SK-N-SH (cell line): ENCODE data around the gene TMEM231.

Experiments used
- CTCF ChIP-seq: fragments of 200-600 bp; sonication (generic); IDR thresholded peaks from 2 replicates; pipeline ENCODE4 v1.6.1; 2017; ENCODE audit warnings: antibody characterized with exemption, mild to moderate bottlenecking, moderate library complexity
- EP300 ChIP-seq, 2 experiments: IDR thresholded peaks; 2 replicates each; pipeline versions ENCODE4 v1.4.0 to v1.6.1; 2012; ENCODE audit warnings: borderline replicate concordance in 1 of 2, low read depth in 1 of 2, low read length in 1 of 2
- FOSL2 ChIP-seq: IDR thresholded peaks from 2 replicates; pipeline ENCODE4 v1.4.0; 2012; ENCODE audit warnings: low read depth, mild to moderate bottlenecking, moderate library complexity, borderline replicate concordance
- JUND ChIP-seq: IDR thresholded peaks from 2 replicates; pipeline ENCODE4 v1.4.0; 2012
- MAX ChIP-seq: IDR thresholded peaks from 2 replicates; pipeline ENCODE4 v1.4.0; 2012; ENCODE audit warnings: low read depth
- MXI1 ChIP-seq: IDR thresholded peaks from 2 replicates; pipeline ENCODE4 v1.6.1; 2012; ENCODE audit warnings: mild to moderate bottlenecking, low read depth, low read length, improper control_type of control experiment
- PBX3 ChIP-seq: IDR thresholded peaks from 2 replicates; pipeline ENCODE4; 2012
- POLR2AphosphoS5 ChIP-seq: IDR thresholded peaks from 2 replicates; pipeline ENCODE4 v1.6.1; 2012; ENCODE audit warnings: low read depth, low read length
- RAD21 ChIP-seq: IDR thresholded peaks from 2 replicates; pipeline ENCODE4 v1.6.1; 2012; ENCODE audit warnings: mild to moderate bottlenecking, low read length
- SIN3A ChIP-seq: IDR thresholded peaks from 2 replicates; pipeline ENCODE4 v1.6.1; 2012; ENCODE audit warnings: low read depth, mild to moderate bottlenecking, low read length, moderate library complexity, borderline replicate concordance
- SMC3 ChIP-seq: IDR thresholded peaks from 2 replicates; pipeline ENCODE4 v1.6.1; 2012; ENCODE audit warnings: low read depth, low read length, improper control_type of control experiment
- TAF1 ChIP-seq: IDR thresholded peaks from 2 replicates; pipeline ENCODE4 v1.6.1; 2012; ENCODE audit warnings: low read depth, mild to moderate bottlenecking, low read length, moderate library complexity, borderline replicate concordance
- YY1 ChIP-seq: IDR thresholded peaks from 2 replicates; pipeline ENCODE4 v1.4.0; 2012; ENCODE audit warnings: low read depth, mild to moderate bottlenecking

GRCh38 chr16:75529959-75530358, 26.1 kb downstream of the TMEM231 start:
- no peak for TF ChIP-seq CTCF
- no peak for TF ChIP-seq EP300 (IDR thresholded peaks at IDR 0.05; ENCODE audit: borderline replicate concordance in 1 of 2, low read depth in 1 of 2, low read length in 1 of 2)
- TF ChIP-seq RAD21 = no peak
- TF ChIP-seq TAF1 = no peak
- TF ChIP-seq MAX = no peak
- TF ChIP-seq POLR2AphosphoS5 = no peak
- TF ChIP-seq SMC3 = no peak
- TF ChIP-seq MXI1 = no peak
- no peak for TF ChIP-seq PBX3
- TF ChIP-seq JUND = no peak
- no peak for TF ChIP-seq FOSL2
- TF ChIP-seq SIN3A = no peak
- TF ChIP-seq YY1 = no peak
